ENCODE data around the gene CHST11.
A peak's percentile ranks its signal among the peaks of the same experiment; 100 is the strongest.

CHST11 gene

GRCh38 chr12:104751120-104751519 is 294.4 kb downstream of the CHST11 start:
- DNase-seq (ENCODE audit: insufficient read length, low spot score): no peak
- FAIRE-seq: peak; percentile 73
- TF ChIP-seq PAX5 (IDR thresholded peaks at IDR 0.05; ENCODE audit: insufficient read depth, low read length, severe bottlenecking) (no peak), POU2F2 (IDR thresholded peaks at IDR 0.05; ENCODE audit: low read depth, low read length) (no peak), TAF1 (IDR thresholded peaks at IDR 0.05; ENCODE audit: low read depth, low read length) (no peak), POLR2A (IDR thresholded peaks at IDR 0.05; ENCODE audit: low read depth, low read length) (no peak), SPI1 (IDR thresholded peaks at IDR 0.05; ENCODE audit: low read depth, low read length) (no peak)

- DNase-seq (ENCODE audit: insufficient read length, low spot score) (peak; percentile 46), FAIRE-seq (peak; percentile 83)
- no peak for TF ChIP-seq POLR2AphosphoS5 (IDR thresholded peaks at IDR 0.05; ENCODE audit: low read depth, low read length)
- TF ChIP-seq SPI1 (IDR thresholded peaks at IDR 0.05; ENCODE audit: low read depth, low read length): peak; percentile 98
These were observed 294.8 kb downstream of the CHST11 start for GRCh38 chr12:104751594-104751993.

GRCh38 chr12:104752016-104752415 is 295.3 kb downstream of the CHST11 start:
- DNase-seq (ENCODE audit: insufficient read length, low spot score) (no peak), FAIRE-seq (no peak)

GRCh38 chr12:104752881-104753280 is 296.1 kb downstream of the CHST11 start:
- FAIRE-seq (no peak), DNase-seq (ENCODE audit: insufficient read length, low spot score) (no peak)
- TF ChIP-seq POLR2AphosphoS5 (IDR thresholded peaks at IDR 0.05; ENCODE audit: low read depth, low read length) (no peak), SPI1 (IDR thresholded peaks at IDR 0.05; ENCODE audit: low read depth, low read length) (no peak), POU2F2 (IDR thresholded peaks at IDR 0.05; ENCODE audit: low read depth, low read length) (no peak), PAX5 (IDR thresholded peaks at IDR 0.05; ENCODE audit: insufficient read depth, low read length, severe bottlenecking) (no peak), TAF1 (IDR thresholded peaks at IDR 0.05; ENCODE audit: low read depth, low read length) (no peak), POLR2A (IDR thresholded peaks at IDR 0.05; ENCODE audit: low read depth, low read length) (no peak)

More at GRCh38 chr12:104752016-104752415, 295.3 kb downstream of the CHST11 start:
- no peak for TF ChIP-seq POLR2AphosphoS5 (IDR thresholded peaks at IDR 0.05; ENCODE audit: low read depth, low read length)
- no peak for TF ChIP-seq TAF1 (IDR thresholded peaks at IDR 0.05; ENCODE audit: low read depth, low read length)
- no peak for TF ChIP-seq POU2F2 (IDR thresholded peaks at IDR 0.05; ENCODE audit: low read depth, low read length)
- no peak for TF ChIP-seq POLR2A (IDR thresholded peaks at IDR 0.05; ENCODE audit: low read depth, low read length)
- TF ChIP-seq SPI1 (IDR thresholded peaks at IDR 0.05; ENCODE audit: low read depth, low read length): no peak
- no peak for TF ChIP-seq PAX5 (IDR thresholded peaks at IDR 0.05; ENCODE audit: insufficient read depth, low read length, severe bottlenecking)

GRCh38 chr12:104756901-104757300 is 300.2 kb downstream of the CHST11 start:
- DNase-seq (ENCODE audit: insufficient read length, low spot score) (no peak), FAIRE-seq (no peak)
- TF ChIP-seq POU2F2 (IDR thresholded peaks at IDR 0.05; ENCODE audit: low read depth, low read length) (no peak), SPI1 (IDR thresholded peaks at IDR 0.05; ENCODE audit: low read depth, low read length) (no peak), PAX5 (IDR thresholded peaks at IDR 0.05; ENCODE audit: insufficient read depth, low read length, severe bottlenecking) (no peak), POLR2A (IDR thresholded peaks at IDR 0.05; ENCODE audit: low read depth, low read length) (no peak), TAF1 (IDR thresholded peaks at IDR 0.05; ENCODE audit: low read depth, low read length) (no peak)

- FAIRE-seq (peak; percentile 38), DNase-seq (ENCODE audit: insufficient read length, low spot score) (no peak)
- no peak for TF ChIP-seq TAF1 (IDR thresholded peaks at IDR 0.05; ENCODE audit: low read depth, low read length)
- no peak for TF ChIP-seq SPI1 (IDR thresholded peaks at IDR 0.05; ENCODE audit: low read depth, low read length)
- no peak for TF ChIP-seq POU2F2 (IDR thresholded peaks at IDR 0.05; ENCODE audit: low read depth, low read length)
- TF ChIP-seq POLR2A (IDR thresholded peaks at IDR 0.05; ENCODE audit: low read depth, low read length): no peak
- TF ChIP-seq POLR2AphosphoS5 (IDR thresholded peaks at IDR 0.05; ENCODE audit: low read depth, low read length): no peak
- no peak for TF ChIP-seq PAX5 (IDR thresholded peaks at IDR 0.05; ENCODE audit: insufficient read depth, low read length, severe bottlenecking)
These were observed 302.0 kb downstream of the CHST11 start for GRCh38 chr12:104758771-104759170.

- no peak for FAIRE-seq
- no peak for DNase-seq (ENCODE audit: insufficient read length, low spot score)
- TF ChIP-seq TAF1 (IDR thresholded peaks at IDR 0.05; ENCODE audit: low read depth, low read length) (no peak), PAX5 (IDR thresholded peaks at IDR 0.05; ENCODE audit: insufficient read depth, low read length, severe bottlenecking) (no peak), POLR2AphosphoS5 (IDR thresholded peaks at IDR 0.05; ENCODE audit: low read depth, low read length) (no peak), POLR2A (IDR thresholded peaks at IDR 0.05; ENCODE audit: low read depth, low read length) (no peak), SPI1 (IDR thresholded peaks at IDR 0.05; ENCODE audit: low read depth, low read length) (no peak), POU2F2 (IDR thresholded peaks at IDR 0.05; ENCODE audit: low read depth, low read length) (no peak)
These were observed 304.3 kb downstream of the CHST11 start for GRCh38 chr12:104761091-104761490.

GRCh38 chr12:104761611-104762010 is 304.9 kb downstream of the CHST11 start:
- FAIRE-seq: no peak
- DNase-seq (ENCODE audit: insufficient read length, low spot score): no peak
- TF ChIP-seq POLR2A (IDR thresholded peaks at IDR 0.05; ENCODE audit: low read depth, low read length) (no peak), PAX5 (IDR thresholded peaks at IDR 0.05; ENCODE audit: insufficient read depth, low read length, severe bottlenecking) (no peak), SPI1 (IDR thresholded peaks at IDR 0.05; ENCODE audit: low read depth, low read length) (no peak), TAF1 (IDR thresholded peaks at IDR 0.05; ENCODE audit: low read depth, low read length) (no peak), POLR2AphosphoS5 (IDR thresholded peaks at IDR 0.05; ENCODE audit: low read depth, low read length) (no peak), POU2F2 (IDR thresholded peaks at IDR 0.05; ENCODE audit: low read depth, low read length) (no peak)

GRCh38 chr12:104763168-104763805 is 306.5 kb downstream of the CHST11 start:
- no peak for DNase-seq (ENCODE audit: insufficient read length, low spot score)
- TF ChIP-seq TAF1 (IDR thresholded peaks at IDR 0.05; ENCODE audit: low read depth, low read length): no peak
- TF ChIP-seq POU2F2 (IDR thresholded peaks at IDR 0.05; ENCODE audit: low read depth, low read length): no peak
- no peak for TF ChIP-seq POLR2A (IDR thresholded peaks at IDR 0.05; ENCODE audit: low read depth, low read length)
- TF ChIP-seq POLR2AphosphoS5 (IDR thresholded peaks at IDR 0.05; ENCODE audit: low read depth, low read length): no peak
- no peak for TF ChIP-seq SPI1 (IDR thresholded peaks at IDR 0.05; ENCODE audit: low read depth, low read length)
- TF ChIP-seq PAX5 (IDR thresholded peaks at IDR 0.05; ENCODE audit: insufficient read depth, low read length, severe bottlenecking): no peak
- FAIRE-seq: peak; percentile 76
